Keratinocyte (primary cell): ENCODE measurements around the gene NDUFS7. TPM values are rescaled to one million over a fixed set of nuclear protein-coding genes. Genes with fewer than 3 reads are reported as not detected.

Experiments
- DNase-seq: peaks from one replicate; pipeline ENCODE4 v3.0.0-alpha.2; 2011; ENCODE audit warnings: low read depth, missing footprints, low spot score
- FAIRE-seq: peaks from 2 replicates; lab custom pipeline; 2011; peaks lifted over from hg19 to GRCh38; lab: Jason Lieb, UNC
- H2AFZ ChIP-seq: 2 replicates; pipeline ENCODE4 v1.6.0; 2012; ENCODE audit warnings: low read length, control low read depth, inconsistent platforms; ENCODE audit not compliant: control insufficient read depth
- H3K27ac ChIP-seq: 2 replicates; pipeline ENCODE4 v1.5.1; 2011; ENCODE audit warnings: low read length; ENCODE audit not compliant: control insufficient read depth, insufficient read depth
- H3K27me3 ChIP-seq: 3 replicates; pipeline ENCODE4 v1.6.0; 2011; ENCODE audit warnings: low read length; ENCODE audit not compliant: control insufficient read depth, insufficient read depth; ENCODE audit errors: extremely low read depth
- H3K36me3 ChIP-seq, 2 experiments: 2 replicates in 1 of 2; 3 replicates in 1 of 2; pipeline ENCODE4 v1.5.1; 2011; ENCODE audit warnings: low read length in 2 of 2, mild to moderate bottlenecking in 1 of 2; ENCODE audit not compliant: control insufficient read depth in 2 of 2, insufficient read depth in 2 of 2; ENCODE audit errors: extremely low read depth in 1 of 2
- H3K4me1 ChIP-seq: 3 replicates; pipeline ENCODE4 v1.5.1; 2011; ENCODE audit warnings: low read length; ENCODE audit not compliant: control insufficient read depth, insufficient read depth; ENCODE audit errors: extremely low read depth
- H3K4me2 ChIP-seq: 3 replicates; pipeline ENCODE4 v1.6.0; 2011; ENCODE audit warnings: low read depth, low read length; ENCODE audit not compliant: control insufficient read depth, insufficient read depth; ENCODE audit errors: extremely low read depth
- H3K4me3 ChIP-seq, 3 experiments: fragments of 200-600 bp in 1 of 3; sonication (generic) in 1 of 3; 2 replicates in 2 of 3; 3 replicates in 1 of 3; pipeline ENCODE4 v1.5.1; 2011 to 2016; ENCODE audit warnings: low read length in 3 of 3, mild to moderate bottlenecking in 3 of 3, control low read depth in 2 of 3, inconsistent platforms in 1 of 3, low read depth in 1 of 3, mixed read lengths in 1 of 3, mixed run types in 1 of 3, moderate library complexity in 1 of 3; ENCODE audit not compliant: control insufficient read depth in 2 of 3, insufficient read depth in 2 of 3; ENCODE audit errors: extremely low read depth in 1 of 3
- H3K79me2 ChIP-seq: 2 replicates; pipeline ENCODE4 v1.6.0; 2012; ENCODE audit warnings: low read length; ENCODE audit not compliant: control insufficient read depth, insufficient read depth
- H3K9ac ChIP-seq: 3 replicates; pipeline ENCODE4 v1.6.0; 2011; ENCODE audit warnings: low read length; ENCODE audit not compliant: control insufficient read depth, insufficient read depth; ENCODE audit errors: extremely low read depth
- H3K9me1 ChIP-seq: 3 replicates; pipeline ENCODE4 v1.6.0; 2011; ENCODE audit warnings: low read length; ENCODE audit not compliant: control insufficient read depth, insufficient read depth; ENCODE audit errors: extremely low read depth
- H3K9me3 ChIP-seq: 2 replicates; pipeline ENCODE4 v1.5.1; 2012; ENCODE audit warnings: low read depth, low read length; ENCODE audit not compliant: control insufficient read depth
- H4K20me1 ChIP-seq: 3 replicates; pipeline ENCODE4 v1.6.0; 2011; ENCODE audit warnings: low read length; ENCODE audit not compliant: control insufficient read depth, insufficient read depth; ENCODE audit errors: extremely low read depth
- EZH2 ChIP-seq: IDR thresholded peaks from one replicate; pipeline ENCODE4 v1.6.1; 2012; ENCODE audit warnings: inconsistent platforms, mild to moderate bottlenecking, low read length, moderate library complexity
- dilution Hi-C: fragments of 300-500 bp; cut with MboI; formaldehyde crosslinking; loops from one replicate; pipeline ENCODE4 v1.7.0; 2020; ENCODE audit warnings: low sequenced_read_pairs; ENCODE audit not compliant: extremely low pct_ligation_motif_present
- polyA plus RNA-seq, 5 experiments: library from polyadenylated mRNA; depleted of rRNA in 3 of 5; stranded (reverse) in 3 of 5; stranded (forward) in 1 of 5; unstranded in 1 of 5; fragments of >200 nt; gene quantifications; 1 replicate in 1 of 5; 2 replicates in 3 of 5; 3 replicates in 1 of 5; pipeline versions ENCODE4 v1.2.1 to v1.2.3, GENCODE V29; 2011 to 2012; ENCODE audit warnings: missing spikeins in 2 of 5, low read depth in 1 of 5, low replicate concordance in 1 of 5
- TF ChIP-seq, protein P1 (sequence below), 3 experiments: IDR thresholded peaks in 1 of 3; conservative IDR thresholded peaks in 1 of 3; optimal IDR thresholded peaks in 1 of 3; 2 replicates in 2 of 3; 3 replicates in 1 of 3; pipeline versions ENCODE3 to v1.5.1; 2011; ENCODE audit warnings: low read length in 3 of 3, mild to moderate bottlenecking in 3 of 3, moderate library complexity in 2 of 3, control low read depth in 1 of 3, inconsistent platforms in 1 of 3; ENCODE audit not compliant: insufficient read depth in 2 of 3; ENCODE audit errors: extremely low read depth in 1 of 3

NDUFS7 gene
- polyA plus RNA-seq, 1 donor (not counting 4 experiments of a cell fraction or from before 2014, with no cell fraction given) = 23.2 TPM

DNA sequence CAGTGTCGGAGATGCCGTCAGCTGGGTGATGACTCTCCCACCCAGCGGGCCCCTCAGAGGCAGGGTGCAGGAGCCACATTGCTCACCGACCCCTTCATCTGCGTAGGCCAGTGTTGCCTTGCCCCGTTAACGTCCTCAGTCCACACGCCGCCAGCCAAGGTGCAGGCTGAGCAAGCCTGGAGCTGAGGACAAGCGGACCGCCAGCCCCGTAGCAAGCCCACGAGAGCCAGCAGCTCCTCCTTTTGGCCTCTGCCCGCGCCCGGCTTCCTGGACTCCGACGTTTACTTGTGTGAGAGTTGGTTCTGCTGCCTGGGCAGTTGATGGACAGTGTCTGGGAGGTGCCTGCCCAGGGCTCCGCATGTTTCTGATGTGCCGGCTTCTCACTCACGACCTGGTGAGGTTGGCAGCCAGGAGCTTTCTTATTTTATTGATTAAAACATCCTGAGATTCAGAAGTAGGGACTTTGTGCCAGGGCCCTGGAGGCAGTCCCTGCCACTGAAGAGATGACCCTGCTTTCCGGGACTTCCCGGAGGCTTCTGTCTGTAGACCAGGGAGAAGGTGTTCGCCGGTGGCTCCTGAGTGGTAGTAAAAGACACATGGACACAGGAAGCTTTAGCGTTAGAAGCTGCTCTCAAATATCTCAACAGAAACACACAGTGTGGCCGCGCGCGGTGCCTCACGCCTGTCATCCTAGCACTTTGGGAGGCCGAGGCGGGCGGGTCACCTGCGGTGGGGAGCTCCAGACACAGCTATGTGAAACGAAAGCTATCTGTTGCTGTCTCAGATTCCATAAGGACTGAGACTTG, 29.5 kb downstream of the NDUFS7 start:
- no peak for FAIRE-seq
- peaks cover 13 to 33% of the 10 kb centered on the region in 2 experiments for H3K36me3 ChIP-seq
- H3K9ac ChIP-seq = no peak overlapping the region
- no peak for DNase-seq
- no peak overlapping the region for H3K27ac ChIP-seq
- H3K27me3 ChIP-seq = no peaks in the 10 kb centered on the region
- no peaks in the 10 kb centered on the region for H3K9me3 ChIP-seq
- peaks cover 95% of the 10 kb centered on the region for H3K79me2 ChIP-seq
- peaks cover 80% of the 10 kb centered on the region for H4K20me1 ChIP-seq
- dilution Hi-C loops = no loop called here
- H3K4me3 ChIP-seq = no peak overlapping the region
- no peak overlapping the region for H2AFZ ChIP-seq
- TF ChIP-seq, protein P1, sequence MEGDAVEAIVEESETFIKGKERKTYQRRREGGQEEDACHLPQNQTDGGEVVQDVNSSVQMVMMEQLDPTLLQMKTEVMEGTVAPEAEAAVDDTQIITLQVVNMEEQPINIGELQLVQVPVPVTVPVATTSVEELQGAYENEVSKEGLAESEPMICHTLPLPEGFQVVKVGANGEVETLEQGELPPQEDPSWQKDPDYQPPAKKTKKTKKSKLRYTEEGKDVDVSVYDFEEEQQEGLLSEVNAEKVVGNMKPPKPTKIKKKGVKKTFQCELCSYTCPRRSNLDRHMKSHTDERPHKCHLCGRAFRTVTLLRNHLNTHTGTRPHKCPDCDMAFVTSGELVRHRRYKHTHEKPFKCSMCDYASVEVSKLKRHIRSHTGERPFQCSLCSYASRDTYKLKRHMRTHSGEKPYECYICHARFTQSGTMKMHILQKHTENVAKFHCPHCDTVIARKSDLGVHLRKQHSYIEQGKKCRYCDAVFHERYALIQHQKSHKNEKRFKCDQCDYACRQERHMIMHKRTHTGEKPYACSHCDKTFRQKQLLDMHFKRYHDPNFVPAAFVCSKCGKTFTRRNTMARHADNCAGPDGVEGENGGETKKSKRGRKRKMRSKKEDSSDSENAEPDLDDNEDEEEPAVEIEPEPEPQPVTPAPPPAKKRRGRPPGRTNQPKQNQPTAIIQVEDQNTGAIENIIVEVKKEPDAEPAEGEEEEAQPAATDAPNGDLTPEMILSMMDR (optimal IDR thresholded peaks at IDR 0.05 in 1 of 3, IDR thresholded peaks at IDR 0.05 in 1 of 3, conservative IDR thresholded peaks at IDR 0.05 in 1 of 3; ENCODE audit: extremely low read depth in 1 of 3, insufficient read depth in 2 of 3, low read length in 3 of 3) = no peak
- TF ChIP-seq EZH2 = no peak
- no peak overlapping the region for H3K4me2 ChIP-seq
- peaks cover 4% of the 10 kb centered on the region for H3K9me1 ChIP-seq
- H3K4me1 ChIP-seq = peaks cover 55% of the 10 kb centered on the region

DNA sequence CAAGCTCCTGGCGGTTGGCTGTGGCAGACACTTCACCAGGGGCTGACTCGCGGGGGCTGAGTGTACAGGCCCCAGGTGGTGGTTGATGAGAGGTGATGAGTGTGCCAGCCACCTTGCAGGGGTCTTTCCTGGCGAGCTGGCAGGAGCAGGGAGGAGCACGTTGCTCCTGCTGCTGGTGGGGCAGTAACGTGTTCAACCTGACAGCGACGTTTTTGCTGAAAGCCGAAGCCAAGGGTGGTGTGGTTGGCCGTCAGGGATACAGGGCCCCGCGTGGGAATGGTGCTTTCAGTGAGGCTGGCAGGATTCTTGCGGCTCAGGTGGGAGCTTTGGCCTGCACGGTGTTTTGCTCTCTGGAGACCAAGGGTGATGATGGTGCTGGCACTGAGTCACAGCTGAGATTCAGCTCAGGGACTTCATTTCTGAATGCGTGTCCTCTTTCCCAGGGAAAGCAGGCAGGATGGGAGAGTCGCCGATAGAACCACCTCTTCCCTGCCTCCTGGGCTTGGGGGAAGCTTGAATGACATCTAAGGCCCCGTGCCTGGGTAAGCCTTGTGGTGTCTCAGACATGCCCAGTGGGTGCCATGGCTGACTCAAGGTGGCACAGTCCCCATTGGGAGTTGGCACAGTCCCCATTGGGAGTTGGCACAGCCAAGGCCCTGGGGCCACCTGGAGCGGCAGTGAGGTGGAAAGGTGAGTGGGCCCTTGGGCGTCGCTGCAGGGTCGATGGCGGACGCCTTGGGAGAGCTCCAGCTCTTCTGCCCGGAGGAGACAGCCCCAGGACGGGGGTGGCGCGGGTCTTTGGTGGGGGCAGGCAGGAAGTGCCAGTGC, 32.5 kb downstream of the NDUFS7 start:
- dilution Hi-C loops = no loop called here

More for the DNA sequence above, 32.5 kb downstream of the NDUFS7 start:
- Histone ChIP-seq H3K9me3 (no peaks in the 10 kb centered on the region), H2AFZ (no peak overlapping the region), H3K9me1 (peaks cover 2% of the 10 kb centered on the region), H3K27ac (peak overlapping the region; percentile 88), H3K4me3 (peak overlapping the region in 2 of 3 experiments; percentile 11 to 16), H3K4me1 (peaks cover 34% of the 10 kb centered on the region), H3K9ac (peak overlapping the region; percentile 74), H4K20me1 (peaks cover 69% of the 10 kb centered on the region), H3K27me3 (no peaks in the 10 kb centered on the region), H3K36me3 (peaks cover 30 to 44% of the 10 kb centered on the region in 2 experiments), H3K4me2 (peak overlapping the region; percentile 90), H3K79me2 (peaks cover 92% of the 10 kb centered on the region)
- DNase-seq = no peak
- FAIRE-seq = peak; percentile 68
- TF ChIP-seq, protein P1 (optimal IDR thresholded peaks at IDR 0.05 in 1 of 3, IDR thresholded peaks at IDR 0.05 in 1 of 3, conservative IDR thresholded peaks at IDR 0.05 in 1 of 3; ENCODE audit: extremely low read depth in 1 of 3, insufficient read depth in 2 of 3, low read length in 3 of 3) = no peak
- no peak for TF ChIP-seq EZH2
